Measurements from ENCODE around the gene DRGX.

DRGX gene

GRCh38 chr10:49383853-49384252 is 12.0 kb downstream of the DRGX start:
- DNase-seq (ENCODE audit: low read depth in 2 of 3, low spot score in 1 of 3) = no peak

GRCh38 chr10:49382826-49383225 is 13.1 kb downstream of the DRGX start:
- DNase-seq (ENCODE audit: low read depth in 2 of 3, low spot score in 1 of 3) = no peak

- DNase-seq (ENCODE audit: low read depth in 2 of 3, low spot score in 1 of 3) = no peak
These were observed 13.7 kb downstream of the DRGX start for GRCh38 chr10:49382226-49382625.

GRCh38 chr10:49381111-49381900 is 14.6 kb downstream of the DRGX start:
- no peak for DNase-seq (ENCODE audit: low read depth in 2 of 3, low spot score in 1 of 3)

- no peak for DNase-seq (ENCODE audit: low read depth in 2 of 3, low spot score in 1 of 3)
These were observed 16.1 kb downstream of the DRGX start for GRCh38 chr10:49379596-49380410.

- no peak for DNase-seq (ENCODE audit: low read depth in 2 of 3, low spot score in 1 of 3)
These were observed 18.6 kb downstream of the DRGX start for GRCh38 chr10:49377256-49377655.

- no peak for DNase-seq (ENCODE audit: low read depth in 2 of 3, low spot score in 1 of 3)
These were observed 20.3 kb downstream of the DRGX start for GRCh38 chr10:49375611-49376010.

- DNase-seq (ENCODE audit: low read depth in 2 of 3, low spot score in 1 of 3) = no peak
These were observed 21.1 kb downstream of the DRGX start for GRCh38 chr10:49374740-49375139.

- no peak for DNase-seq (ENCODE audit: low read depth in 2 of 3, low spot score in 1 of 3)
These were observed 22.5 kb downstream of the DRGX start for GRCh38 chr10:49373361-49373760.

- no peak for DNase-seq (ENCODE audit: low read depth in 2 of 3, low spot score in 1 of 3)
These were observed 23.9 kb downstream of the DRGX start for GRCh38 chr10:49371967-49372366.

- no peak for DNase-seq (ENCODE audit: low read depth in 2 of 3, low spot score in 1 of 3)
These were observed 25.4 kb downstream of the DRGX start for GRCh38 chr10:49370326-49371100.

- no peak for DNase-seq (ENCODE audit: low read depth in 2 of 3, low spot score in 1 of 3)
These were observed 26.4 kb downstream of the DRGX start for GRCh38 chr10:49369216-49370162.

- no peak for DNase-seq (ENCODE audit: low read depth in 2 of 3, low spot score in 1 of 3)
These were observed 27.6 kb downstream of the DRGX start for GRCh38 chr10:49368256-49368655.

GRCh38 chr10:49367600-49367999 is 28.3 kb downstream of the DRGX start:
- no peak for DNase-seq (ENCODE audit: low read depth in 2 of 3, low spot score in 1 of 3)

- no peak for DNase-seq (ENCODE audit: low read depth in 2 of 3, low spot score in 1 of 3)
These were observed 29.4 kb downstream of the DRGX start for GRCh38 chr10:49366460-49366859.

- no peak for DNase-seq (ENCODE audit: low read depth in 2 of 3, low spot score in 1 of 3)
These were observed 30.0 kb downstream of the DRGX start for GRCh38 chr10:49365675-49366415.

- DNase-seq (ENCODE audit: low read depth in 2 of 3, low spot score in 1 of 3) = no peak
These were observed 30.6 kb downstream of the DRGX start for GRCh38 chr10:49365275-49365674.

GRCh38 chr10:49364747-49365146 is 31.1 kb downstream of the DRGX start:
- DNase-seq (ENCODE audit: low read depth in 2 of 3, low spot score in 1 of 3) = no peak

- DNase-seq (ENCODE audit: low read depth in 2 of 3, low spot score in 1 of 3) = no peak
These were observed 31.8 kb downstream of the DRGX start for GRCh38 chr10:49364051-49364450.
